Vagina (tissue), 2 donors: ENCODE results near the gene PRR5. TPM values are rescaled to one million over a fixed set of nuclear protein-coding genes. Genes with fewer than 3 reads are reported as not detected.

Experiments
- DNase-seq, 2 donors: peaks; one replicate each; pipeline ENCODE4 v3.0.0-alpha.2; 2017; ENCODE audit errors: extremely low spot score in 2 of 2
- H3K27ac ChIP-seq: fragments of 200-600 bp; sonication (generic); one replicate; pipeline ENCODE4 v1.5.1; 2019
- H3K27me3 ChIP-seq: fragments of 200-600 bp; sonication (generic); one replicate; pipeline ENCODE4 v1.5.1; 2019
- H3K36me3 ChIP-seq, 2 donors: fragments of 200-600 bp; sonication (generic); one replicate each; pipeline ENCODE4 v1.5.1; 2017 to 2019
- H3K4me1 ChIP-seq: fragments of 200-600 bp; sonication (generic); one replicate; pipeline ENCODE4 v1.5.1; 2019
- H3K4me3 ChIP-seq, 2 donors: fragments of 200-600 bp; sonication (generic); 1 replicate in 1 of 2; 2 replicates in 1 of 2; pipeline ENCODE4 v1.5.1; 2016 to 2019
- H3K9me3 ChIP-seq: fragments of 200-600 bp; sonication (generic); one replicate; pipeline ENCODE4 v1.5.1; 2019
- POLR2A ChIP-seq, 2 donors: fragments of 450-650 bp; IDR thresholded peaks; one replicate each; pipeline ENCODE4 v1.6.1; 2017; ENCODE audit warnings: antibody characterized with exemption in 2 of 2, mild to moderate bottlenecking in 2 of 2, moderate library complexity in 2 of 2
- POLR2AphosphoS5 ChIP-seq, 2 donors: sonication (generic); formaldehyde crosslinking; IDR thresholded peaks; one replicate each; pipeline ENCODE4 v1.9.0; 2017; ENCODE audit warnings: antibody characterized with exemption in 2 of 2, mild to moderate bottlenecking in 2 of 2, low read depth in 1 of 2; ENCODE audit not compliant: insufficient read depth in 1 of 2
- intact Hi-C: fragments of 100-400 bp; cut with DNase I; formaldehyde crosslinking; loops from one replicate; pipeline ENCODE4 v1.15.1; 2023
- total RNA-seq: library from RNA; depleted of rRNA; stranded (reverse); fragments of >200 nt; gene quantifications from one replicate; pipeline ENCODE4 v1.2.3, GENCODE V29; 2016
- TF ChIP-seq, protein P1 (sequence below), 3 experiments: fragments of 450-650 bp in 2 of 3; fragments of 200-600 bp in 1 of 3; sonication (generic) in 1 of 3; IDR thresholded peaks; one replicate each; pipeline ENCODE4 v1.5.1; 2017 to 2019; ENCODE audit warnings: antibody characterized with exemption in 3 of 3, mild to moderate bottlenecking in 2 of 3, moderate library complexity in 2 of 3

Gene PRR5
- total RNA-seq, 1 donor from 2014 or later = 36.8 TPM

DNA sequence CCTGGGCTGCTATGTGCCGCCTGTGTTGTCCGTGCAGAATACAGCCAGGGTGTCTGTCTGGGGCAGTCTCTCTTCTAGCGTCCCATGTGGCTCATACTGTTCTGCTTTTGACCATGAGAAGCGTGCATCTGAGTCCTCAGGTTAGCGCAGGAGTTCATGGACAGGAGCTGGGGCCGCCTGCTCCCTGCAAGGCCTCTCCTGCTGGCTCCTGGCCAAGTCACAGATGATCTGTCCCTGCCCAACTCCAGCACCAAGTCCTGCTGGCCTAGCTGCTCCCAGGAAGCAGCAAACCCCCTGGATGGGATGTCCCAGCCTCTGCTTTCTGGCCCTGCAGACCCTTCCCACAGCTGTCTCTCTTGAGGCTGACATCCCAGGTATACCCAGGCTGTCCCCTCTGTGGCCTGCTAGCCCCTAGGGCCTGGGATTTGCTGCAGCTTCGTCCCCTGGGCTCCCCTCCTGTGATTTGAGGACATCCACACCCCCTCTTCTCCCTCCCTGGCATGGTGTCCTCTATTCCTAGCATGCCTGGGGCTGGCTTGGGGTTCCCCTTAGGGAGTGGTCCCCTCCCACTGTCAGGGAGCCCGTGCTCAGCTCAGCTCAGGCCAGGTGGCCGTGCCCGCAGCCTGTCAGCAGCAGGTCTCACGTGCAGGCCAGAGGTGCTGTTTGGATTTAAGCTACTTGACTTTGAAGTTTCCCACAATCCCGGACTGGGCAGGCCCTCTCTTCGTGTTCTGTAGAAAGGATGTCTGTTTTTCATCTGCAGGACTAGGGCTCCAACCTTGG lies 17.8 kb downstream of the PRR5 start:
- intact Hi-C loops = no loop called here
- H3K9me3 ChIP-seq = no peaks in the 10 kb centered on the region
- DNase-seq = no peak
- no peaks in the 10 kb centered on the region for H3K4me1 ChIP-seq
- no peak for TF ChIP-seq POLR2AphosphoS5 (IDR thresholded peaks at IDR 0.05; ENCODE audit: insufficient read depth in 1 of 2, low read depth in 1 of 2)
- TF ChIP-seq, protein P1, sequence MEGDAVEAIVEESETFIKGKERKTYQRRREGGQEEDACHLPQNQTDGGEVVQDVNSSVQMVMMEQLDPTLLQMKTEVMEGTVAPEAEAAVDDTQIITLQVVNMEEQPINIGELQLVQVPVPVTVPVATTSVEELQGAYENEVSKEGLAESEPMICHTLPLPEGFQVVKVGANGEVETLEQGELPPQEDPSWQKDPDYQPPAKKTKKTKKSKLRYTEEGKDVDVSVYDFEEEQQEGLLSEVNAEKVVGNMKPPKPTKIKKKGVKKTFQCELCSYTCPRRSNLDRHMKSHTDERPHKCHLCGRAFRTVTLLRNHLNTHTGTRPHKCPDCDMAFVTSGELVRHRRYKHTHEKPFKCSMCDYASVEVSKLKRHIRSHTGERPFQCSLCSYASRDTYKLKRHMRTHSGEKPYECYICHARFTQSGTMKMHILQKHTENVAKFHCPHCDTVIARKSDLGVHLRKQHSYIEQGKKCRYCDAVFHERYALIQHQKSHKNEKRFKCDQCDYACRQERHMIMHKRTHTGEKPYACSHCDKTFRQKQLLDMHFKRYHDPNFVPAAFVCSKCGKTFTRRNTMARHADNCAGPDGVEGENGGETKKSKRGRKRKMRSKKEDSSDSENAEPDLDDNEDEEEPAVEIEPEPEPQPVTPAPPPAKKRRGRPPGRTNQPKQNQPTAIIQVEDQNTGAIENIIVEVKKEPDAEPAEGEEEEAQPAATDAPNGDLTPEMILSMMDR (IDR thresholded peaks at IDR 0.05) = no peak
- TF ChIP-seq POLR2A (IDR thresholded peaks at IDR 0.05) = no peak
- no peak overlapping the region for H3K4me3 ChIP-seq
- H3K27ac ChIP-seq = no peak overlapping the region
- no peaks in the 10 kb centered on the region for H3K27me3 ChIP-seq
- peaks cover 0 to 4% of the 10 kb centered on the region in 2 donors for H3K36me3 ChIP-seq

DNA sequence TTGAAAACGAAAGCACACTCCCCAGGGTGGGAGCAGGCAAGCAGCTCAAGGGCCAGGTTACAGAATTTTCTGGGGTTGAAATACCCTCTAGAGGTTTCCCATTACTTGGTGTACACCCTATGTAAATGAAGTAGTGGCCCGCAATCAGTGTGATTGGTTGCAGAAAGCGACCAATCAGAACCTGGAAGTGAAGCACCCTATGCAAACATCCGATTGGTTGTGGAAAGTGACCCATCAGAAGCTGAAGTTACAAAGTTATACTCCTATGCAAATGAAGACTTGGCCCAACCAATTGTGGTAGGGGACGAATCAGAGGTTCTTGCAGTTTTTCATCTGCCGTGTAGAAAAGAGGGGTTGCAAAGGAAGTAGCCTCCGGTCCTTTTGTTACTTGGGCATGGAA lies 19.2 kb downstream of the PRR5 start:
- Histone ChIP-seq H3K27me3 (no peaks in the 10 kb centered on the region), H3K4me1 (no peaks in the 10 kb centered on the region), H3K27ac (no peak overlapping the region), H3K4me3 (no peak overlapping the region), H3K9me3 (no peaks in the 10 kb centered on the region), H3K36me3 (peaks cover 0 to 9% of the 10 kb centered on the region in 2 donors)
- intact Hi-C loops = no loop called here
- TF ChIP-seq POLR2AphosphoS5 (IDR thresholded peaks at IDR 0.05; ENCODE audit: insufficient read depth in 1 of 2, low read depth in 1 of 2) (no peak), POLR2A (IDR thresholded peaks at IDR 0.05) (no peak)
- TF ChIP-seq, protein P1 (IDR thresholded peaks at IDR 0.05) = no peak
- DNase-seq = no peak

DNA sequence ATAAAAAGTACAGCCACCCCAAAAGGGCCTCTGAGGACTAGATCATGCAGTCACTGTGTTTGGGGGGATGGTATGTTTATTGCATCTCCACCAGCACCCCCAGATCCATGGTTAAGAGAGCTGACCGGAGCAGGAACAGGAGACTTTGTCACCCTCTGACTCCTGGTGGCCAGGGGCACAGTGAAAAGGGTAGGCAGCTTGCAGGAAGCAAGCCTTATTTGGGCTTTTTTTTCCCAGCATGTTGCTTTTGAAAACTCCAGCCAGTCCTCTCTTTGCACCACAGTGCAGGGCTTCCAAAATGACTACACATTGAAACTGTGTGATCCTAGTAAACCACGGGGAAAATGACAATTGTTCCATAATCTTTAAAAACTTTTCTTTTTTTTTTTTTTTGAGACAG lies 20.6 kb downstream of the PRR5 start:
- Histone ChIP-seq H3K36me3 (peaks cover 0 to 5% of the 10 kb centered on the region in 2 donors), H3K4me3 (no peak overlapping the region), H3K4me1 (no peaks in the 10 kb centered on the region), H3K9me3 (no peaks in the 10 kb centered on the region), H3K27me3 (no peaks in the 10 kb centered on the region), H3K27ac (no peak overlapping the region)
- DNase-seq = no peak
- TF ChIP-seq POLR2A (IDR thresholded peaks at IDR 0.05) (no peak), POLR2AphosphoS5 (IDR thresholded peaks at IDR 0.05; ENCODE audit: insufficient read depth in 1 of 2, low read depth in 1 of 2) (no peak)
- TF ChIP-seq, protein P1 (IDR thresholded peaks at IDR 0.05) = no peak
- intact Hi-C loops = no loop called here

DNA sequence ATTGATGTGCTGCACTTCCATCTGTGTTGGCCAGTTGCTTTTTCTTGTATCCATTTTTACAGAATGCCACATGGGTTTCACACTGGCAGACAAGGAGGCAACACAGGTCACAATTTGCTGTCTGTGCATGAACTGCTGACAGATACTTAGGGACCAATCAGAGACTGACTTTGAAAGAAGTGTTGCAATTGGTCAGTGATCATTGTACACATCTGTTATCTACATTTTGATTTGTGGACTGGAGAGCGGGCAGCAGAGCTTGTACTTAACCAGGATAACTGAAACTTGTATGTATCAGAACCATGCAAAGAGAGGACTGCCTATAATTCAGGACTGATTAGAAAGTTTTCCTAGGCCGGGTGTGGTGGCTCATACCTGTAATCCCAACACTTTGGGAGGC lies 21.8 kb downstream of the PRR5 start:
- intact Hi-C loops = no loop called here
- Histone ChIP-seq H3K4me1 (peaks cover 10% of the 10 kb centered on the region), H3K27ac (no peak overlapping the region), H3K9me3 (no peaks in the 10 kb centered on the region), H3K27me3 (no peaks in the 10 kb centered on the region), H3K4me3 (no peak overlapping the region), H3K36me3 (peaks cover 0 to 5% of the 10 kb centered on the region in 2 donors)
- TF ChIP-seq POLR2A (IDR thresholded peaks at IDR 0.05) (no peak), POLR2AphosphoS5 (IDR thresholded peaks at IDR 0.05; ENCODE audit: insufficient read depth in 1 of 2, low read depth in 1 of 2) (no peak)
- TF ChIP-seq, protein P1 (IDR thresholded peaks at IDR 0.05) = no peak
- DNase-seq = no peak

DNA sequence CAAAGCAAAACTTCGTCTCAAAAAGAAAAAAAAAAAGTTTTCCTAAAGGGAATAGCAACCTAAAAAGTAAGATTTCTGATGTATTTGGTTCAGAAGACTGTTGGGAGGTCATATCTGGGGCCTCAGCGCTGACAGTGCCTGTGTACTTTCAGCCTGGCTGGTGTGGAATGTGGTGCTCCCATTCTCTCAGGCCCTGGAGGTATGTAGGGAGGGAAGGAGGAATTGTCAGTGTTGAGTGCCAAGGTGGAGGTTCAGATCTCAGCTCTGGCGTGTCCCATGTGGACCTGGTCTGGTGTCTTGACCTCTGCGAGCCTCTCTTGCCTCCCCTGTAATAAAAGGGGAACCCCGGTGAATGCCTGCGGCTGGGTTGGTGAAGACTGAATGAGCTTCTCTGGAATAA lies 22.4 kb downstream of the PRR5 start:
- H3K27me3 ChIP-seq = no peaks in the 10 kb centered on the region

More for the DNA sequence above, 22.4 kb downstream of the PRR5 start:
- no peak overlapping the region for H3K27ac ChIP-seq
- no peak overlapping the region for H3K4me3 ChIP-seq
- intact Hi-C loops = no loop called here
- H3K9me3 ChIP-seq = no peaks in the 10 kb centered on the region
- no peak for TF ChIP-seq POLR2AphosphoS5 (IDR thresholded peaks at IDR 0.05; ENCODE audit: insufficient read depth in 1 of 2, low read depth in 1 of 2)
- peaks cover 16% of the 10 kb centered on the region for H3K4me1 ChIP-seq
- no peak for DNase-seq
- H3K36me3 ChIP-seq = peaks cover 0 to 5% of the 10 kb centered on the region in 2 donors
